ENCODE data around the gene HSD17B4.
"Not testable (repeated sequence)": the region's sequence is repeated elsewhere in the genome, so short reads cannot be mapped to it uniquely, and the experiment has no call there.

Gene HSD17B4

DNA sequence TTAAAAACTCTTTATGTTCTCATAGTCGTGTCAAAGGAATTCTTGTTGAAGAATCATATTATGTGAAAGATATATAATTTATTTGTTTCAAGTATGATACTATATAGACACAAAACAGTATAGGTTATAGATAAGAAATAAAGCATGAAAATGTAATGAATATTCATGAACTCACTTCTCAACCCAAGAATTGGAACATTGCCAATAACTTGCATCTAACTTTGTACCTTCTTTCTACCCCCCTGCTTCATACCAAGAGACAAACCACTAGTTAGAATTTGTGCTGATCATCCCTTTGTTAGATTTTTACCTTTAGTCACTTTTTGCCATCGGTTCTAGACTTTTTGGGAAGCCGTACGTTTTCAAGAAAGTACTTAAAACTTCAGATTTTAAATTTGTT, 32.6 kb downstream of the HSD17B4 start:
- no peak for DNase-seq

DNA sequence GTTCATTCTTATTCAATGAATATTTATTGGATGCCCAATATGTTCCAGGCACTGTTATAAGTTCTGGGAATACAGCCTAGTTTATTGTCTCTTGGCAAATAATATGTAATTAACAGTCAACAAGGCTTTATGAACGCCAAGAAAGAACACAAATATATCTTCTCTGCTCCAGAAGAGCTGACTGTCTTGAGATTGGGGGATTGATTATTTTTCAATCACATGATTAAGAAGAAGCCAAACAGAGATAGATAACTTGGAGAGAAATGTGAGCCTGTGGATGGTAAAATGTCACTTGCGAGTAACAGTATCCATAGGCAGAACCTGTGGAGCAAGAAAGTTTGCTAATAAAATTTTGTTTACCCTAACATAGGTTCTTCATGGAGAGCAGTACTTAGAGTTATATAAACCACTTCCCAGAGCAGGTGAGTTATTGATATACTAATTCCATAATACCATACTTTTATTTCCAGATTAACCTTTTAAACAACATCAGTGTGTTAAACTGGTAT, 49.4 kb downstream of the HSD17B4 start:
- no peak for DNase-seq

DNA sequence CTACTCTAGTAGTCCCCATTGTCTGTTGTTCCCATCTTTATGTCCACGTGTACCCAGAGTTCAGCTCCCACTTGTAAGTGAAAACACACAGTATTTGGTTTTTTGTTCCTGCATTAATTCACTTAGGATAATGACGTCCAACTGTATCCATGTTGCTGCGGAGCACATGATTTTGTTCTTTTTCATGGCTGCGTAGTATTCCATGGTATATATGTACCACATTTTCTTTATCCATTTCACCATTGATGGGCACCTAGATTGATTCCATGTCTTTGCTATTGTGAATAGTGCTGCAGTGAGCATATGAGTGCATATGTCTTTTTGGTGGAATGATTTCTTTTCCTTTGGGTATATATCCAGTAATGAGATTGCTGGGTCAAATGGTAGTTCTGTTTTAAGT, 51.6 kb downstream of the HSD17B4 start:
- DNase-seq: not testable (repeated sequence)

DNA sequence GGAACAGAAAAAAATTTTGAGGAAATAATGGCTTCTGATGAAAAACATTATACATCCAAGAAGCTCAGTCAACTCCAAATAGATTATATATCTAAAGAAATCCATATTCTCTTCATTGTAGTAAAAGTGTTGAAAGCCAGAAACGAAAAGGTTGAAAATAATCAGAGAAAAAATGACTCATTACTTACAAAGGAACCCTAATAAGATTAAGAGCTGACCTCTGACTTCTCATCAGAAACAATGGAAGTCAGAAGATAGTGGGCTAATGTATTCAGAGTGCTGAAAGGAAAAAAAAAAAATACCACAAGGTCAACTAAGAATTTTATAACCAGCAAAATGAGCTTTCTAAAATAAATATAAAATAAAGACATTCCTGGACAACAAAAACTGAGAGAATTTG, 60.0 kb downstream of the HSD17B4 start:
- DNase-seq: no peak

DNA sequence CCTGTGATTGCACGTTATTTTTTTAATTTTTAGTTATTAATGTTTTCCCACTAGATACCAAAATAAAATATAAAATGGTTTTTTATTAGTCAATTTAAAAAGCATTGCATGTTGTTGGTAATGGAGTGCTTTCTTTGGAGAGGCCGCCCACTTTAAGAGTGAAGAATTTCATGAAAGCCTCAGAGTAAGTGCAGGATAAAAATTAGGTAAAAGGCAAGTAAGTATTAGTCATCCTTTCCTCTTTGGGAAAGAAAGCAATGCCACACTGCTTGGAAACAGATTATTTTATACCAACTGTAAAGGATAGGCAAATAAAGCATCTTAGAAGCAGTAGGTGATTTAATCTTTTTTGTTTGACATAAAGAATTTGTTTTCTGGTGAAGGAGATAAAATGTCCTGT, 62.9 kb downstream of the HSD17B4 start:
- no peak for DNase-seq

DNA sequence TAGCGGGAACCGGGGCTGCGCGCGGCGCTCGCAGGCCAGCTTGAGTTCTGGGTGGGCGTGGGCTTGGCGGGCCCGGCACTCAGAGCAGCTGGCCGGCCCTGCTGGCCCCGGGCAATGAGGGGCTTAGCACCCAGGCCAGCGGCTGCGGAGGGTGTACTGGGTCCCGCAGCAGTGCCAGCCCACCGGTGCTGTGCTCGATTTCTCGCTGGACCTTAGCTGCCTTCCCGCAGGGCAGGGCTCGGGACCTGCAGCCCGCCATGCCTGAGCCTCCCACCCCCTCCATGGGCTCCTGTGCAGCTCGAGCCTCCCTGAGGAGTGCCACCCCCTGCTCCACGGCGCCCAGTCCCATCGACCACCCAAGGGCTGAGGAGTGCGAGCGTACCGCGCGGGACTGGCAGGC, 64.8 kb downstream of the HSD17B4 start:
- DNase-seq: not testable (repeated sequence)

DNA sequence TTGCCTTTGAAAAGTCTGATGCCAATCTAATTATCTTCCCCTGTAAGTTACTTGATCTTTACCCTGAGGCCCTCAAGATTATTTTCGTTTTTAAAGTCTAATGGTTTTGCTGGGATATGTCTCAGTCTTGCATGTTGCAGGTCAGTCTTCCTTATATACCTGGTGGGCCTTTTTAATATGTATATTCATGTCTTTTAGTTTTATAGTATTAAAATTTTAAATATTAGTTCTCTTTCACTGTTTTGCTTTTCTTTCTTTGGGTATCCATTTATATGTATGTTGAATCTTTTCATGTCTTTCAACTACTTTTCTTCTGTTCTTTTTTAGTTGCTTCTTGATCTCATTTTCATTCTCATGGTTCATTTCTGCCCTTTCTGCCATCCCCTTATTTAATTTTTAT, 68.9 kb downstream of the HSD17B4 start:
- DNase-seq: no peak

DNA sequence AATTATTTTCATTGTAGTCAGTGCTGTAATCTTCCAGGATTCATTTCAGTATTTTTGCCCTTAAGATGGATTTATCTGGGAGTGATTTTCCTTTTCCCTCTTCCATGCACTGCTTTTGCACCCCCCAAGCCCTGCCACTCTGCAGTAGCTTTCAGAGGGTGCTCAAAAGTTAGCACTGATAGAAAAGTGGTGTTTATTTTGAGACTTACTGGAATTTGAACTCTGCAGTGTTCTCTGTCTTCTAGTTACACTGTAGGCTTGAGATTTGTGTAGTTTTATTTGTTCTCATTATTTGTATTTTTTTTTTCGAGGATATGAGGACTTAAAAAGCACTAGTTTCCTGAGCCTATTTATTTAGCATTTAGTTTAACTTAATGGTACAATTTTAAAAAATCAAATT, 70.5 kb downstream of the HSD17B4 start:
- DNase-seq: no peak

DNA sequence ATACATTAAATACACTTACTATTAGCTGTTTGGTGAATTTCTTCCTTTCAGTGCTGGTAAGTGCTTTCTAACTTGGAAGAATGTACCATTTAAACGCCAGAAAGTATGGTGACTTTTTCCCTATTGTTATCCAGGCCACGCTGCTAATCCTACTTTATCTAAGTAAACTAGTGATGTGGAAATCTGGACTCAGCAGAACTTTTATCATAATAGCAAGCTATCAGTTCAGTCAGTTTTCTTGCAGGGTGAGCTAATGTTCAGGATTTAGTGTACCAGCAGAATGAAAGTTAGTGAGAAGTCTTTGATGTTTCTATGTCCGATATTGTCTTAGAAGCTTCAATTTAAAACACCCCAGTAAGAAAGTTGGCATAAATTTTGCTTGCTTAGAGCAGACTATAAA, 72.2 kb downstream of the HSD17B4 start:
- DNase-seq: no peak

DNA sequence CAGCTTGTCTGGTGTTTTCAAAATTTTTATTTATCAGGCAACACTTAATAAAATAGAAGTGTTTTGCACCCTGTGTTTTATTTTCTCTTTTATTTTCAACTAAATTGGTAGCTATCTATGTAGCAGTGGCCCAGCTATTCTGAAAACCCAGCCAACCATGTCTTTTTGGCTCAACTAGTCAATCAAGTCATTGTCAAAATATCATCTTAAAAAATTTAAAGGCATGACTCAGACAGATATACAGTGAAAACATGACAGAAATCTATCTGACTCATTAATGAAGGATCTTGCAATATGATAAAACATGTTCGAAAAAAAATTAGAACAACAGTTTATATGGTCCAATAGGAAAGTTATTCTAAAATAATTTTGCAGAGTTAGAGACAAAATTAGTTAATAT, 75.1 kb downstream of the HSD17B4 start:
- no peak for DNase-seq

DNA sequence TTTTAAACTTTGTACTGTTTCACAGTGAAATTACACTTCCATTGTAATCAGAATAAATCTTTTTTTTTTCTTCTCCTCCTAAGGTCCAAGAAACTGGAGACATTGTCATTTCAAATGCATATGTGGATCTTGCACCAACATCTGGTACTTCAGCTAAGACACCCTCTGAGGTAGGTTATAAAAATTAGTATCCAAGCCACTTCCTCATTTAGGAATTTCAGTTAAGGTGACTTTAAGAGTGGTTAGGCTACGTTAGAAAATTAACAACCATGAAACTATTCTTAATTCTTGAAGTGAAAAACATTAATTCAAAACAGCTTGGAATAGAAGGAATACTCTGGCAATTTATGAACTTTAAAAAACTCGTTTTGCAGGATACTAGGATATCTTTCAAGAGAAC, 77.5 kb downstream of the HSD17B4 start:
- no peak for DNase-seq

DNA sequence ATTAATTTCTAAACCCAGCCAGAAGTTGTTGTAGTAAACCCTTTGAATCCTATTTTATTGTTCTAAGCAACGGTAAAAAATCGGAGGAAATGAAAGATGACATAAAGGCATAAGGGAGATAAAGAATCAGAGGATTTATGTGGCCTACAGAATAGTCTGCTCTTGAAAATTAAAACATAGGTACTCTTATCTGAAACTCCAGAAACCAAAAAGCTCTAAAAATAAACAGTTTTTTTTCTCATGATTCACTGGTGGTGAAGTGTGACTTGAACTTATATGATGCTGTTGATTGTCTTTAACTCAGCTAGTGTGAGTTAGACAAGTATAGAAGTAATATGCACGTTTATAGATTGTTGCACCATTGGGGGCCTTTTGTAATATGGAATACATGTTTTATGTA, 80.3 kb downstream of the HSD17B4 start:
- no peak for DNase-seq

DNA sequence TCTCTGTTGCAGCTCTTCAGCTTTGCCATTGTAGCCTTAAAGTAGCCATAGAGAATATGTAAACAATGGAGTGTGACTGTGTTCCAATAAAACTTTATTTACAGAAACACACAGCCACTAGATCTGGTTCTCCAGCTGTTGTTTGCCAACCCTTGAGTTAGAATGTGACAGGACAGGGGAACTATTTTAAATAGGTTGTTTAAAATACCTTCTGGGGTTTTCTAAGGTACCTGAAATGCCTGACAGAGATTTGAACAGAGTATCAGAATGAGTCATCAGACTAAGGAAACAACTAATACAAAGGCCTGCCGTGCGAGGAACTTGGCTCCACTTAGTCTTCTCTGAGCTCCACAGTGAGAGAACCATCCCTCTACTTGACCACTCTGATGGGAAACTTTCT, 85.4 kb downstream of the HSD17B4 start:
- no peak for DNase-seq

DNA sequence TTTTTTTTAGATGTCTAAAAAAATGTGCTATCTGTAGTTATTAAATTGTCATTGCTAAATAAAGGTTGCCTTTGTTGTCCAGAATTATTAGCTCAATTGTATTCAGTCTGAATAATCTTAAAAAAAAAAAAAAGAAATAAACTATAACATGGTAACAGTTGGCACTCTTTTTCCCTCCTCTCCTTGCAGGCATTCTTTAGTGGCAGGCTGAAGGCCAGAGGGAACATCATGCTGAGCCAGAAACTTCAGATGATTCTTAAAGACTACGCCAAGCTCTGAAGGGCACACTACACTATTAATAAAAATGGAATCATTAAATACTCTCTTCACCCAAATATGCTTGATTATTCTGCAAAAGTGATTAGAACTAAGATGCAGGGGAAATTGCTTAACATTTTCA, 89.4 kb downstream of the HSD17B4 start:
- DNase-seq: no peak

DNA sequence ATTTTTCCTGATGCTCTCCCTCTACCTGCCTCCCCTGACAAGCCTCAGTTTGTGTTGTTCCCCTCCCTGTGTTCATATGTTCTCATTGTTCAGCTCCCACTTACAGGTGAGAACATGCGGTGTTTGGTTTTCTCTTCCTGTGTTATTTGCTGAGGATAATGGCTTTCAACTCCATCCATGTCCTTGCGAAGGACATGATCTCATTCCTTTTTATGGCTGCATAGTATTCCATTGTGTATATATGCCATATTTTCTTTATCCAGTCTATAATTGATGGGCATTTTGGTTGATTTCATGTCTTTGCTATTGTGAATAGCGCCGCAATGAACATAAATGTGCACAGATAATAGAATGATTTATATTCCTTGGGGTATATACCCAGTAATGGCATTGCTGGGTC, 99.5 kb downstream of the HSD17B4 start:
- DNase-seq: no peak

DNA sequence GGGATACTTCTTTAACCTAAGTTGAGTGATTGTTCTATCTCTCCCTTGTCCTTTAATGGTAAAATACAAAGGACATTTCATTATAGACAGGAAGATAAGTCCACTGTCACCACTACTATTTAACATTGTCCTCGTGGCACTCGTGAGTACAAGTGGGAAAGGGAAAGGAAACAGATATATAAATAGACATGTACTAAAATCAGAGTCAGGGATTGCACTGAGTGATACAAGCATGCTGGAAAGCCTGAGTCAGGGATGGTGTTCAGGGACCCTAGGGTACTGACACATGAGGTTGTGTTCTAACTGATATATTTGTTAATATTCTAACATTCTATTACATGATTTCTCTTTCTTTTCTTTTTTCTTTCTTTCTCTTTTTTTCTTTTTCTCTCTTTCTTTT, 102.3 kb downstream of the HSD17B4 start:
- DNase-seq: no peak

DNA sequence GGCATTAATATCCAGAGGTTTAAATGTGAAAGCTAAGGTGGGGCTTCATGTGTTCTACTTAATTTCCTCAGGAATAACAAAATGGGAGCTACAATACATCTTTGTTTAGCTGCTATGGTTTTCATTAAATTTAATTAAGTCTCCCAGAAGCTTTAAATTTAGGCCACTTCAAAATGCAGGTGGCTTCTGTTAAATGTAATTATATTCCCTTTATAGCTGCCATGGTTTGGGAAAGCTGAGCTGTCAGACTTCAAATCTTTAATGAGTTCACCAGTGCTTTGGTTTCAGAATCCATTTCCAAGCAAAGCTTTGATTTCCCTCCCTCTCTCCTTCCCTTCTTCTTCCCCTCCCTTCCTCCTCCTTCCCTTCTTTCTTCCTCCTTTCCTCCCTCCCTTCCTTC, 118.6 kb downstream of the HSD17B4 start:
- no peak for DNase-seq

DNA sequence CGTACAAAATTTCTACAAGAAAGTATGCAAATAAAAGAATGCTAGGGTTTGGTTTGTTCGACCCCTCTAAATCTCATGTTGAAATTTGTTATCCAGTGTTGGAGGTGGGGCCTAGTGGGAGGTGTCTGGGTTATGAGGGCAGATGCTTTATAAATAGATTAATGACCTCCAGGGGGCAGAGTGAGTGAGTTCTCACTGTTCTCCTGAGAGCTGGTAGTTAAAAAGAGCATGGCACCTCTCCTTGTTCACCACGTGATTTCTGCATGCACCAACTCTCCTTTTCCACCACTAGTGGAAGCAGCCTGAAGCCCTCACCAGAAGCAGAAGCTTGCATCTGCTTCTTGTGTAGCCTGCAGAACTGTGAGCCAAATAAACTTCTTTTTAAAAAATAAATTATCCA, 126.6 kb downstream of the HSD17B4 start:
- DNase-seq: peak in 1 of 2 experiments; percentile 2

DNA sequence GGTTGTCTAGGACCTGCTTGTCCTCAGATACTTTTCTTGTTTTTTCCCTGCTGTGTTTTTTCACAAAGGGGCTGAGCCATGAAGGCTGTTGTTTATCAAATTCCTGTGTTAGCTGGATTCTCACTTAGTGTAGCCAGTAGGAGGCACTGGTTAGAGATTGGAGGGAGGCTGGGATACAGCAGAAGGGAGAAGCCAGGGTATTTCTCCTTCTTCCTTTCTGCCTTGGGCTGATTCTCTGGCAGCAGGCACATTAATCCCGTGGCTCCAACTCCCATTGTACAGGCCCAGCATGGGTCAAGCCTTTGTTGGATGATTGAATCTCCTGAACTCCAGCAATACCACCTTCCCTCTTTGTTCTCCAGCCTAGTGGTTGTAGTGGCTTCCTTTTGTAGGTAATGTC, 130.7 kb downstream of the HSD17B4 start:
- DNase-seq: no peak

DNA sequence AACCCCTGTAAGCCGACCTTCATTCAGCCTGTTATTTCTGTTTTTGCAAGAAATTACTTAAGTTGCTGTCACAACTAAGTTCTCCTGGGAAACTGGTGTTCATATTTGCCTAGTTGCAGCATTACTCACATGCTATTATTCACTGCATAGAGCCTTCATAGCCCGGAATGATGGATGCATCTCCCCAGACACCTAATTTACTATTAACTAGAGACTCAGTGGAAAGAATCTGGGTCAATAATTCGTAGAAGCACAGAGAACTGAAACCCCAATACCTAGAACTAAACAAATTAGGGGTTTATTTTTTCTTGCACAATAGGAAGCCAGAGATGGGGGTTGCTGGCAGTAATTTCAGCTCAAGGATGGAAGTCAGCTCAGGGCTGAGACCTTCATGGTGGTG, 131.4 kb downstream of the HSD17B4 start:
- no peak for DNase-seq

Measured in NCI-H1930 (cell line).